Left ventricle myocardium inferior (tissue), 1 donor: Measurements from ENCODE around the gene GATAD2A. TPM values are rescaled to one million over a fixed set of nuclear protein-coding genes. Genes with fewer than 3 reads are reported as not detected.

Experiments used
- DNase-seq: peaks from one replicate; pipeline ENCODE4 v3.0.0-alpha.2; 2020
- H3K27ac ChIP-seq: fragments of 200-600 bp; replicated peaks from 2 replicates; pipeline ENCODE4 v1.8.0; 2021
- H3K27me3 ChIP-seq: fragments of 200-600 bp; 2 replicates; pipeline ENCODE4 v1.8.0; 2021; ENCODE audit warnings: low read depth
- H3K36me3 ChIP-seq: fragments of 200-600 bp; 2 replicates; pipeline ENCODE4 v1.8.0; 2021
- H3K4me1 ChIP-seq: fragments of 200-600 bp; 2 replicates; pipeline ENCODE4 v1.8.0; 2021
- H3K4me3 ChIP-seq: fragments of 200-600 bp; 2 replicates; pipeline ENCODE4 v1.8.0; 2021; ENCODE audit warnings: mild to moderate bottlenecking, moderate library complexity
- H3K9me3 ChIP-seq: fragments of 200-600 bp; replicated peaks from 2 replicates; pipeline ENCODE4 v1.8.0; 2021
- intact Hi-C: fragments of 100-400 bp; cut with micrococcal nuclease; formaldehyde crosslinking; loops from one replicate; pipeline ENCODE4 v1.11.0; 2022
- total RNA-seq: library from RNA; stranded (reverse); fragmentation: NEBNext Ultra II Directional; extraction: Animal tissue kit (Norgen Biotek cat#: 25700); gene quantifications from one replicate; pipeline ENCODE4 v1.2.1, GENCODE V29; 2021
- TF ChIP-seq, protein P1 (sequence below): fragments of 200-600 bp; IDR thresholded peaks from 2 replicates; pipeline ENCODE4 v1.8.0; 2021; ENCODE audit warnings: antibody characterized with exemption, mild to moderate bottlenecking, borderline replicate concordance
- donor health status: DM: no; HTN: yes; CAD: no; lungs with severe emphysema.

GATAD2A gene
- total RNA-seq, 1 donor from 2014 or later = 24.1 TPM

DNA sequence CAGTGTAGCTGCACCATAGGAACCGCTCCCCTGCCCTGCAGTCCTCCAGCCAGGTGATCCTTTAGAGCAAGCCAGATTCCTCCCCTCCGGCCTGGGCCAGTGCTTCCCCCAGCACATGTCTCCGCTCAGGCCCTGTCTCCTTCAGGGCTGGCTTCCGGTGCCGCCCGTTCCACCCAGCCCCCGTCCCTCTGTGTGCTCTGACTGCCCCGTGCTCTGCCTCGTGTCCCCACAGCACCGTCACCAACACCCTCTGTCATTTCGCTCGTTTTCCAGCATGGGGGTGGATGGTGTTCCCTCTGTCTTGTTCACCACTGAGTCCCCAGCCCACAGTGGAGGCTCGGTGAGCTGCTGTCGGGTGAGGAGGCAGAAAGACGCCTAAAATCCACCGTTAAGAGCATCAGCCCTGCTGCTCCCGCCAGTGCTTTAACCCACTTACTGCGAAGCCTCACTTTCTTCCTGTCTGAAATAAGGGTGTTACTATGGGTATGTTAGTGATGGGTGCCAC lies 55.3 kb downstream of the GATAD2A start:
- Histone ChIP-seq H3K4me1 (peaks cover 77% of the 10 kb centered on the region), H3K27me3 (no peaks in the 10 kb centered on the region), H3K36me3 (peaks cover 9% of the 10 kb centered on the region), H3K27ac (peak overlapping the region; percentile 68), H3K9me3 (no peaks in the 10 kb centered on the region), H3K4me3 (peak overlapping the region; percentile 31)
- TF ChIP-seq, protein P1, sequence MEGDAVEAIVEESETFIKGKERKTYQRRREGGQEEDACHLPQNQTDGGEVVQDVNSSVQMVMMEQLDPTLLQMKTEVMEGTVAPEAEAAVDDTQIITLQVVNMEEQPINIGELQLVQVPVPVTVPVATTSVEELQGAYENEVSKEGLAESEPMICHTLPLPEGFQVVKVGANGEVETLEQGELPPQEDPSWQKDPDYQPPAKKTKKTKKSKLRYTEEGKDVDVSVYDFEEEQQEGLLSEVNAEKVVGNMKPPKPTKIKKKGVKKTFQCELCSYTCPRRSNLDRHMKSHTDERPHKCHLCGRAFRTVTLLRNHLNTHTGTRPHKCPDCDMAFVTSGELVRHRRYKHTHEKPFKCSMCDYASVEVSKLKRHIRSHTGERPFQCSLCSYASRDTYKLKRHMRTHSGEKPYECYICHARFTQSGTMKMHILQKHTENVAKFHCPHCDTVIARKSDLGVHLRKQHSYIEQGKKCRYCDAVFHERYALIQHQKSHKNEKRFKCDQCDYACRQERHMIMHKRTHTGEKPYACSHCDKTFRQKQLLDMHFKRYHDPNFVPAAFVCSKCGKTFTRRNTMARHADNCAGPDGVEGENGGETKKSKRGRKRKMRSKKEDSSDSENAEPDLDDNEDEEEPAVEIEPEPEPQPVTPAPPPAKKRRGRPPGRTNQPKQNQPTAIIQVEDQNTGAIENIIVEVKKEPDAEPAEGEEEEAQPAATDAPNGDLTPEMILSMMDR = no peak
- intact Hi-C loops = no loop called here
- DNase-seq = peak; percentile 69

DNA sequence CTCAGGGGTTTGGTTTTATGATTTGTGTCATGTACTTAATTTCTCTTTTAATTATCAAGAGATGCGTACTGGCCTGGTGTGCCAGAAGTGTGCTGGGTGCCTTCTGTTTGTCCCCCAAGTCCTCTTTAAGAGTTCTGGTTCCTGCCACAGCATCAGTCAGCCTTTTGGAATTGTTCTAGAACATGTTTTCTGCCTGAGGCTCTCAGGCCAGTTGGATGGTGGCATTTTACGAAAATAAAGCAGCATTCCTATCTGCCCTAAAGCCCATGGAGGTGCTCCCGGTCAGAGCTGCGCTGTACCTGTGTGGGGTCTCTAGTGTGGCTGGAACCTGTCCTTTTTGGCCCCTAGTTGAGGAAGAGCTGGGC lies 55.8 kb downstream of the GATAD2A start:
- Histone ChIP-seq H3K4me1 (peaks cover 75% of the 10 kb centered on the region), H3K36me3 (peaks cover 14% of the 10 kb centered on the region), H3K9me3 (no peaks in the 10 kb centered on the region), H3K27ac (peak overlapping the region; percentile 68), H3K4me3 (peak overlapping the region; percentile 31), H3K27me3 (no peaks in the 10 kb centered on the region)
- TF ChIP-seq, protein P1 = no peak
- DNase-seq = no peak
- intact Hi-C loops = no loop called here

DNA sequence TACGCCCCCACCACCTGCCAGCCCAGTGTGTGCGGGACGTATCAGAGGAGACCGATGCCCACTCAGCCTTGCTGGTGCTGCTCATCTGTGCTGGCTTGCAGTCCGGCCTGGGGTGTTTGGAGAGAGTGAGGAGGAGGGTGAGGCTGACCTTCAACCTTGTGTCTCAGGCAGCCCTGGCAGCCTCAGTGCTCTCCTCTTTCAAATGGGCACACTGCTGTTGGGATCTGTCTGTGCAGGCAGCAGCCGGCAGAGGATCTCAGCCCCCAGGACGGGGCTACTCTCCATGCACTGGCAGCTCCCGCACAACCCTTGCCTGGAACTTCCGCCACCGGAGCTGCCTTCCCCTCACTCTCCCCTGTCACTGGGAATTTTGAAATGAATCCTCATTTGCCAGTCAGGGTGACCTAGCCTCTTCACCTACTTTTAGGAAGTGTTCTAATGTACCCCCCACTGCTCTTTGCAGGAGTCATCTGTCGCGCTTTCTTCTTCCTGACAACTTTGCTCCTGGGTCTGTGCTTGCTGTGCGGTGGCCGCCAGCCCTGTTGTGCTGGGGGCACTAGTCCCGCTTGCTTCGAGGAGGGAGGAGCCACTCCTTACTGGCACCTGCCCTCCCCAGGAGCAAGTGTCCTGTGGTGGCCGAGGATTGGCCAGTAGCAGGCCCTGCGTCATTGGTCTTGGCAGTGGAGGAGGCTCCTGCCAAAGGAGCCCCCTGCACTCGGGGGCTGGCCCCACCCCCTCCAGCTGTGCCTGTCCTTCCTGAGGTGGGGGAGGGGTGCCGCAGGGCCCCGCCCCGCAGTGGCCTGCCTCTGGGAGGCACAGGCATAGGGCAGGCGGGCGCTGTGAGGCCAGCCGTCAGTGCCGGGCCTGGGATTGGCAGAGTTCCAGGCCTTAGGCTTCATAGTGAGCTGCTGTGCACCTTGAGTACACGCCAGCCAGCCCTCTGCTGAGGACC lies 56.5 kb downstream of the GATAD2A start:
- Histone ChIP-seq H3K4me3 (peak overlapping the region; percentile 31), H3K27ac (peak overlapping the region; percentile 68), H3K36me3 (peaks cover 19% of the 10 kb centered on the region), H3K4me1 (peaks cover 75% of the 10 kb centered on the region), H3K27me3 (no peaks in the 10 kb centered on the region), H3K9me3 (peaks cover 3% of the 10 kb centered on the region)
- intact Hi-C loops = no loop called here
- TF ChIP-seq, protein P1 = no peak
- peak; percentile 58 for DNase-seq

DNA sequence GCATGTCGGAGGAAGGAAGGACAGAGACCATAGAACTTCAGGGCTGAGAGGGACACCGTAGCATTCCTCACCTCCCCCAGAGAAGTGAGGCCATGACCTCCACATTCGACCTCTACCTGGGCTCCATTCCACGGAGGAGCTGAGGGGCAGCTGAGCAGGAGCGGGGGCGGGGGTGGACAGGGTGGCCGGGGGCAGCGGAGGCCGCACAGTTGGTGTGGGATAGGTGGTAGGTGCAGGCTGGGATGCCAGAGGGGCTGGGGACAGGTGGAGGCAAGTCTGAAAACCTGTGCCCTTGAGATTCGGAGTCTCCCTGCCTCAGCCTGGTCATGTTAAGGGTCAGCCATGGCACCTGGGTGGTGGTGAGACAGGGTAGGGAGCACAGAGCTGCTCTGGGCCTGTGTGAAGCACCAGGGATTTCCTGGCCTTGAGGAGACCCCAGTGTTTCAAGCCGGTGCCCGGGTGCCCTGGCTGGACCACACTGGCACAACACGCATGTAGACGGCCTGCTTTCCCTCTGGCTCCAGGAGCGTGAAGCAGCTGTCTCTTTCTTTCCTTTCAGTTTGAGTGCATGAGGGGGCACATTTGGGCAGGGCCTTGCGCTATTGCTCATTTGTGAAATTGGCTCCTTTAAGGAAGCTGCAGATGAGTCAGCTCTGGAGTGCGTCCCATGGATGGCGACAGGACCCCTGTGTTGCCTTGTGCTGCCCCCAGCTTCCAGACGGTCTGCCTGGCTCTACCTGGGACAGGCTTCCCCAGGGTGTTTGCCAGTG lies 58.1 kb downstream of the GATAD2A start:
- DNase-seq = no peak
- Histone ChIP-seq H3K27ac (peak overlapping the region; percentile 68), H3K27me3 (no peaks in the 10 kb centered on the region), H3K36me3 (peaks cover 33% of the 10 kb centered on the region), H3K4me3 (peak overlapping the region; percentile 7), H3K4me1 (peaks cover 64% of the 10 kb centered on the region), H3K9me3 (peaks cover 18% of the 10 kb centered on the region)
- intact Hi-C loops = no loop called here
- TF ChIP-seq, protein P1 = no peak

DNA sequence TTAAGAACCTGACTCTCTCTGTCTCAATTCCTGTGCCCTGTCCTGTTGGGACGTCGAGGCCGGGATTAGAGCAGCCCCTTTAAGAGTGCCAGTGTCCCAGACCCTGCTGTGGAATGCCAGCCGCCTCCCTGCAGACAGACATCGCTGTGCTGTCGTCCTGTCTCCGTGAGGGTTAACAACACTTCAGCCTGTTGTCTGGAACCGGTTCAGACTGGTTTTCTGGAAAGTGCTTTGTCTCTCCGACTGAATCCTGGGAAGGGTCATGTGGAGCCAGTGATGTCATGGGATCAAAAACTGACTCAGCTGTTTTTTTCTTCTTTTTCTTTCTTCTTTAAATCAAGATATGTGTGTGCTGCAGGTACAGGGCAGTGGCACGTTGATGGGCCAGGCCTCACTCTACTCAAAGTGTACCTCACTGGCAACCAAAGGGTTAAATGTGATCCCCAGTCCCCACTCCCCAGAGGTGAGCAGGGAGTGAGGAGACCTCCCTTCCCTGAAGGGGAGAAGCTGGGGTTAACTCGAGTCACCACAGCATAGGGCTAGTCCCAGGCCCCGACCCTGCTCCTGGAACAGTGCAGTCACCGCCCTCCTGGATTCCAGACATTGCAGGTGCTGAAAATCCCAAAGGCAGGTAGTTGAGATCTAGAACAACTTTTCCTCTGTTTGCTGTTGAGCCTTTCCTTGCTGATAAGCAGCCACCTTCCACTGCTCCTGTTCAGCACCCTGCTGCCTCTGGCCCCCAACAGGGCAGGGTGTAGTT lies 59.0 kb downstream of the GATAD2A start:
- DNase-seq = no peak
- TF ChIP-seq, protein P1 = no peak
- Histone ChIP-seq H3K9me3 (peaks cover 28% of the 10 kb centered on the region), H3K4me3 (peak overlapping the region; percentile 7), H3K4me1 (peaks cover 54% of the 10 kb centered on the region), H3K27ac (peak overlapping the region; percentile 68), H3K36me3 (peaks cover 41% of the 10 kb centered on the region), H3K27me3 (no peaks in the 10 kb centered on the region)
- intact Hi-C loops = no loop called here
